ENCODE results near the gene ABCB6. TPM values are rescaled to one million over a fixed set of nuclear protein-coding genes. Genes with fewer than 3 reads are reported as not detected.

Gene ABCB6
- total RNA-seq, 2 donors from 2014 or later, result 14.2 to 23.0 TPM

GRCh38 chr2:219219784-219220532, 1.2 kb upstream of the ABCB6 start:
- DNase-seq, result no peak
- ATAC-seq, result no peak
- intact Hi-C loops (cut with DNase I), result loop anchor here (5.0 kb wide), 1 partner anchor 43 kb away; the partner anchor contains the start of genes CNPPD1 (in 2 of the 2) and RETREG2 (in 2 of the 2)

- peak; percentile 60 to 69 for ATAC-seq
- intact Hi-C loops (cut with DNase I), result loop anchor here (5.0 kb wide), 1 partner anchor 41 kb away; the partner anchor contains the start of genes CNPPD1 (in 2 of the 2) and RETREG2 (in 2 of the 2)
- DNase-seq, result peak; percentile 77
Observed at GRCh38 chr2:219218217-219218731, 484 bp downstream of the ABCB6 start.

GRCh38 chr2:219216535-219216915, 2.2 kb downstream of the ABCB6 start:
- ATAC-seq (no peak), DNase-seq (no peak)
- intact Hi-C loops (cut with DNase I), result loop anchor here (5.0 kb wide), 1 partner anchor 39 kb away; the partner anchor contains the start of genes CNPPD1 (in 2 of the 2) and RETREG2 (in 2 of the 2)

GRCh38 chr2:219215871-219216534, 2.8 kb downstream of the ABCB6 start:
- no peak for ATAC-seq
- no peak for DNase-seq
- intact Hi-C loops (cut with DNase I), result loop anchor here (5.0 kb wide), 1 partner anchor 39 kb away; the partner anchor contains the start of genes CNPPD1 (in 2 of the 2) and RETREG2 (in 2 of the 2)

GRCh38 chr2:219214786-219215185, 4.0 kb downstream of the ABCB6 start:
- ATAC-seq (no peak), DNase-seq (no peak)
- intact Hi-C loops (cut with DNase I), result loop anchor here (5.0 kb wide), 1 partner anchor 37 kb away; the partner anchor contains the start of genes CNPPD1 (in 2 of the 2) and RETREG2 (in 2 of the 2)

- DNase-seq (no peak), ATAC-seq (no peak)
- intact Hi-C loops (cut with DNase I), result no loop called here
Observed at GRCh38 chr2:219214141-219214540, 4.6 kb downstream of the ABCB6 start.

GRCh38 chr2:219213486-219214071, 5.2 kb downstream of the ABCB6 start:
- intact Hi-C loops (cut with DNase I), result no loop called here
- ATAC-seq, result no peak

GRCh38 chr2:219213026-219213415, 5.7 kb downstream of the ABCB6 start:
- no peak for DNase-seq
- intact Hi-C loops (cut with DNase I), result no loop called here
- no peak for ATAC-seq

More at GRCh38 chr2:219213486-219214071, 5.2 kb downstream of the ABCB6 start:
- DNase-seq, result no peak

GRCh38 chr2:219210886-219211362, 7.8 kb downstream of the ABCB6 start:
- intact Hi-C loops (cut with DNase I), result no loop called here
- DNase-seq, result no peak
- ATAC-seq, result no peak

- intact Hi-C loops (cut with DNase I), result no loop called here
- no peak for DNase-seq
Observed at GRCh38 chr2:219210196-219210885, 8.4 kb downstream of the ABCB6 start.

GRCh38 chr2:219209236-219210195, 9.2 kb downstream of the ABCB6 start:
- intact Hi-C loops (cut with DNase I), result no loop called here
- no peak for ATAC-seq
- DNase-seq, result no peak

More at GRCh38 chr2:219210196-219210885, 8.4 kb downstream of the ABCB6 start:
- ATAC-seq, result no peak

GRCh38 chr2:219207884-219208740, 10.6 kb downstream of the ABCB6 start:
- ATAC-seq (no peak), DNase-seq (no peak)
- intact Hi-C loops (cut with DNase I), result no loop called here

GRCh38 chr2:219207134-219207883, 11.4 kb downstream of the ABCB6 start:
- intact Hi-C loops (cut with DNase I), result no loop called here
- DNase-seq, result no peak
- no peak for ATAC-seq

- peak; percentile 96 for DNase-seq
- intact Hi-C loops (cut with DNase I), result no loop called here
- ATAC-seq, result peak; percentile 98
Observed at GRCh38 chr2:219206328-219207133, 12.2 kb downstream of the ABCB6 start, which contains the start of gene ZFAND2B. Gene ZFAND2B (plus strand): TSS chr2:219206782. CDS start chr2:219206988, 206 bp downstream.

- no peak for DNase-seq
- ATAC-seq, result no peak
- intact Hi-C loops (cut with DNase I), result no loop called here
Observed at GRCh38 chr2:219205981-219206327, 12.8 kb downstream of the ABCB6 start.
